Measurements from ENCODE around the gene TMC5. TPM values are rescaled to one million over a fixed set of nuclear protein-coding genes. Genes with fewer than 3 reads are reported as not detected.

TMC5 gene
- total and polyA plus RNA-seq, 2 of the 13 experiments (the other 11 are each of a cell fraction or from before 2014, with no cell fraction given): 0.09 to 0.41 TPM

DNA sequence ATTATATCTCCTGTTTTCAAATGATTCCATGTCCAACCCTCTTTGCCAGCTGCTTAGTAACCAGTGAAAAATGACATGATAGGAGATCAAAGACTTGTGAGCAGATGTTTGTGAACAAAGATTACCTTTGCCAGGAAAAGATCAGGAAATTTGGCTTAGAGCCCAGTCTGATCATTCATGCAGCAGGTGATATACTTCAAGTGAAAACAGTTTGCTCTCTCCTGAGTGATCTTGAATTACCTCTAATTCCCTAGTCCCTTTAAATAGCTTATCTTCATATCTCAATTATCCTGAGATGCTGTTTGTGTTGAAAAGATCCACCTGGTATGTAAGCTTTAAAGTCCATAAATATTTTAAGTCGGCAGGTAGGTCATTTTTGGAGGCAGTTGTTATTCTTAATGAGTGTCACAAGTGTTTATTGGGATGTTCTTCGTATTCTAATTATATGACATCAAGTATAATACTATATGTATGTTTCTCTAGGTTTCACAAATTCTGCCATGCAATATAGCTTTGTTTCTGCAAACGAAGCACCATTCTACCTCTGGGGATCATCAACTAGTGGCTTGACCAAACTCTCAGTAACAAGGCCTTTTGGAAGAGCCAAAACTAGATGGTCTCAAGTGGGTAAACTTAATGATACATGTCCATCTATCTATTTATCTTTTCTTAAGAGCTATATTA, 124.6 kb downstream of the TMC5 start (continued):
- no peak for TF ChIP-seq ARID2 (CRISPR knock-in tag; IDR thresholded peaks at IDR 0.05; ENCODE audit: borderline replicate concordance)
- TF ChIP-seq KDM2A (CRISPR knock-in tag; IDR thresholded peaks at IDR 0.05; ENCODE audit: borderline replicate concordance, low read depth): no peak
- TF ChIP-seq, protein P1, sequence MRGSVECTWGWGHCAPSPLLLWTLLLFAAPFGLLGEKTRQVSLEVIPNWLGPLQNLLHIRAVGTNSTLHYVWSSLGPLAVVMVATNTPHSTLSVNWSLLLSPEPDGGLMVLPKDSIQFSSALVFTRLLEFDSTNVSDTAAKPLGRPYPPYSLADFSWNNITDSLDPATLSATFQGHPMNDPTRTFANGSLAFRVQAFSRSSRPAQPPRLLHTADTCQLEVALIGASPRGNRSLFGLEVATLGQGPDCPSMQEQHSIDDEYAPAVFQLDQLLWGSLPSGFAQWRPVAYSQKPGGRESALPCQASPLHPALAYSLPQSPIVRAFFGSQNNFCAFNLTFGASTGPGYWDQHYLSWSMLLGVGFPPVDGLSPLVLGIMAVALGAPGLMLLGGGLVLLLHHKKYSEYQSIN (CRISPR knock-in tag; IDR thresholded peaks at IDR 0.05; ENCODE audit: borderline replicate concordance): no peak
- no peak for TF ChIP-seq ZKSCAN5 (CRISPR knock-in tag; IDR thresholded peaks at IDR 0.05)
- TF ChIP-seq ZNF17 (CRISPR knock-in tag; IDR thresholded peaks at IDR 0.05): no peak
- no peak for TF ChIP-seq SMC3 (IDR thresholded peaks at IDR 0.05; ENCODE audit: low read length)
- TF ChIP-seq CBX1 (IDR thresholded peaks at IDR 0.05; ENCODE audit: low read depth): no peak
- TF ChIP-seq MTA3 (CRISPR knock-in tag; IDR thresholded peaks at IDR 0.05): no peak
- peak; percentile 50; the same call in 1 of the 2 replicates for TF ChIP-seq NR2C2 (CRISPR knock-in tag; IDR thresholded peaks at IDR 0.05; ENCODE audit: borderline replicate concordance)
- TF ChIP-seq ISL2 (CRISPR knock-in tag; IDR thresholded peaks at IDR 0.05): peak; percentile 98
- TF ChIP-seq FOXP4 (CRISPR knock-in tag; IDR thresholded peaks at IDR 0.05): peak; percentile 88
- TF ChIP-seq SP5 (CRISPR knock-in tag; IDR thresholded peaks at IDR 0.05; ENCODE audit: borderline replicate concordance, low read depth): peak; percentile 73
- TF ChIP-seq MYC (CRISPR knock-in tag; IDR thresholded peaks at IDR 0.05; ENCODE audit: borderline replicate concordance): no peak
- TF ChIP-seq, protein P2, sequence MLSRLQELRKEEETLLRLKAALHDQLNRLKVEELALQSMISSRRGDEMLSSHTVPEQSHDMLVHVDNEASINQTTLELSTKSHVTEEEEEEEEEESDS (CRISPR knock-in tag; IDR thresholded peaks at IDR 0.05; ENCODE audit: borderline replicate concordance): 0 out of 2 replicates have a peak, but pooled peaks have one; percentile 57
- TF ChIP-seq ZNF263 (CRISPR knock-in tag; IDR thresholded peaks at IDR 0.05): no peak
- no peak for TF ChIP-seq ZNF3 (CRISPR knock-in tag; IDR thresholded peaks at IDR 0.05)
- TF ChIP-seq, protein P3, sequence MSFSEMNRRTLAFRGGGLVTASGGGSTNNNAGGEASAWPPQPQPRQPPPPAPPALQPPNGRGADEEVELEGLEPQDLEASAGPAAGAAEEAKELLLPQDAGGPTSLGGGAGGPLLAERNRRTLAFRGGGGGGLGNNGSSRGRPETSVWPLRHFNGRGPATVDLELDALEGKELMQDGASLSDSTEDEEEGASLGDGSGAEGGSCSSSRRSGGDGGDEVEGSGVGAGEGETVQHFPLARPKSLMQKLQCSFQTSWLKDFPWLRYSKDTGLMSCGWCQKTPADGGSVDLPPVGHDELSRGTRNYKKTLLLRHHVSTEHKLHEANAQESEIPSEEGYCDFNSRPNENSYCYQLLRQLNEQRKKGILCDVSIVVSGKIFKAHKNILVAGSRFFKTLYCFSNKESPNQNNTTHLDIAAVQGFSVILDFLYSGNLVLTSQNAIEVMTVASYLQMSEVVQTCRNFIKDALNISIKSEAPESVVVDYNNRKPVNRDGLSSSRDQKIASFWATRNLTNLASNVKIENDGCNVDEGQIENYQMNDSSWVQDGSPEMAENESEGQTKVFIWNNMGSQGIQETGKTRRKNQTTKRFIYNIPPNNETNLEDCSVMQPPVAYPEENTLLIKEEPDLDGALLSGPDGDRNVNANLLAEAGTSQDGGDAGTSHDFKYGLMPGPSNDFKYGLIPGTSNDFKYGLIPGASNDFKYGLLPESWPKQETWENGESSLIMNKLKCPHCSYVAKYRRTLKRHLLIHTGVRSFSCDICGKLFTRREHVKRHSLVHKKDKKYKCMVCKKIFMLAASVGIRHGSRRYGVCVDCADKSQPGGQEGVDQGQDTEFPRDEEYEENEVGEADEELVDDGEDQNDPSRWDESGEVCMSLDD (CRISPR knock-in tag; IDR thresholded peaks at IDR 0.05; ENCODE audit: borderline replicate concordance): no peak
- TF ChIP-seq ZNF230 (CRISPR knock-in tag; IDR thresholded peaks at IDR 0.05): no peak; the same call in 1 of the 2 replicates
- TF ChIP-seq, protein P4, sequence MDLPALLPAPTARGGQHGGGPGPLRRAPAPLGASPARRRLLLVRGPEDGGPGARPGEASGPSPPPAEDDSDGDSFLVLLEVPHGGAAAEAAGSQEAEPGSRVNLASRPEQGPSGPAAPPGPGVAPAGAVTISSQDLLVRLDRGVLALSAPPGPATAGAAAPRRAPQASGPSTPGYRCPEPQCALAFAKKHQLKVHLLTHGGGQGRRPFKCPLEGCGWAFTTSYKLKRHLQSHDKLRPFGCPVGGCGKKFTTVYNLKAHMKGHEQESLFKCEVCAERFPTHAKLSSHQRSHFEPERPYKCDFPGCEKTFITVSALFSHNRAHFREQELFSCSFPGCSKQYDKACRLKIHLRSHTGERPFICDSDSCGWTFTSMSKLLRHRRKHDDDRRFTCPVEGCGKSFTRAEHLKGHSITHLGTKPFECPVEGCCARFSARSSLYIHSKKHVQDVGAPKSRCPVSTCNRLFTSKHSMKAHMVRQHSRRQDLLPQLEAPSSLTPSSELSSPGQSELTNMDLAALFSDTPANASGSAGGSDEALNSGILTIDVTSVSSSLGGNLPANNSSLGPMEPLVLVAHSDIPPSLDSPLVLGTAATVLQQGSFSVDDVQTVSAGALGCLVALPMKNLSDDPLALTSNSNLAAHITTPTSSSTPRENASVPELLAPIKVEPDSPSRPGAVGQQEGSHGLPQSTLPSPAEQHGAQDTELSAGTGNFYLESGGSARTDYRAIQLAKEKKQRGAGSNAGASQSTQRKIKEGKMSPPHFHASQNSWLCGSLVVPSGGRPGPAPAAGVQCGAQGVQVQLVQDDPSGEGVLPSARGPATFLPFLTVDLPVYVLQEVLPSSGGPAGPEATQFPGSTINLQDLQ (CRISPR knock-in tag; IDR thresholded peaks at IDR 0.05): no peak
- no peak for TF ChIP-seq RAD51 (IDR thresholded peaks at IDR 0.05; ENCODE audit: borderline replicate concordance)
- peak; percentile 59; the same call in 1 of the 2 replicates for TF ChIP-seq ZMYM4 (CRISPR knock-in tag; IDR thresholded peaks at IDR 0.05)
